DOHH2 (cell line): ENCODE data around the gene DAAM2.

Experiments used
- H3F3A ChIP-seq: fragments of 200-600 bp; sonication (generic), shearing (Covaris generic); 2 replicates; pipeline ENCODE4 v1.6.0; 2016; ENCODE audit warnings: antibody characterized with exemption, mild to moderate bottlenecking; ENCODE audit not compliant: control insufficient read depth, insufficient read depth
- H3K27ac ChIP-seq: fragments of 200-600 bp; sonication (generic); 2 replicates; pipeline ENCODE4 v1.5.1; 2014; ENCODE audit warnings: low read depth, mild to moderate bottlenecking, low read length, moderate library complexity
- H3K27me3 ChIP-seq: fragments of 200-600 bp; sonication (generic); 2 replicates; pipeline ENCODE4 v1.6.1; 2014; ENCODE audit warnings: mild to moderate bottlenecking, low read length, mixed read lengths; ENCODE audit not compliant: control insufficient read depth
- H3K36me3 ChIP-seq: fragments of 200-600 bp; sonication (generic); 2 replicates; pipeline ENCODE4 v1.6.1; 2014; ENCODE audit warnings: mild to moderate bottlenecking, low read length, moderate library complexity, mixed read lengths; ENCODE audit not compliant: control insufficient read depth
- H3K4me1 ChIP-seq: fragments of 200-600 bp; sonication (generic); 2 replicates; pipeline ENCODE4 v1.6.1; 2014; ENCODE audit warnings: mild to moderate bottlenecking, low read length, mixed read lengths; ENCODE audit not compliant: control insufficient read depth
- H3K4me2 ChIP-seq: fragments of 200-600 bp; sonication (generic); 2 replicates; pipeline ENCODE4 v1.6.0; 2014; ENCODE audit warnings: mild to moderate bottlenecking, low read length, moderate library complexity
- H3K4me3 ChIP-seq: fragments of 200-600 bp; sonication (generic); 2 replicates; pipeline ENCODE4 v1.5.1; 2014; ENCODE audit warnings: mild to moderate bottlenecking, low read length, mixed read lengths
- H3K79me2 ChIP-seq: fragments of 200-600 bp; sonication (generic); 2 replicates; pipeline ENCODE4 v1.6.1; 2014; ENCODE audit warnings: mild to moderate bottlenecking, low read length, mixed read lengths; ENCODE audit not compliant: control insufficient read depth
- H3K9me2 ChIP-seq: fragments of 200-600 bp; sonication (generic); replicated peaks from 2 replicates; pipeline ENCODE4 v1.6.1; 2014; ENCODE audit warnings: mild to moderate bottlenecking, low read length, mixed read lengths; ENCODE audit not compliant: control insufficient read depth
- H3K9me3 ChIP-seq: fragments of 200-600 bp; sonication (generic); 2 replicates; pipeline ENCODE4 v1.6.1; 2014; ENCODE audit warnings: antibody characterized with exemption, low read length, mixed read lengths; ENCODE audit not compliant: control insufficient read depth, insufficient read depth
- H4K20me1 ChIP-seq: fragments of 200-600 bp; sonication (generic); 2 replicates; pipeline ENCODE4 v1.6.0; 2014; ENCODE audit warnings: low read depth, mild to moderate bottlenecking, antibody characterized with exemption, low read length, moderate library complexity; ENCODE audit not compliant: control insufficient read depth, insufficient read depth
- CTCF ChIP-seq: fragments of 200-600 bp; sonication (generic); IDR thresholded peaks from one replicate; pipeline ENCODE4 v1.5.1; 2014; ENCODE audit warnings: antibody characterized with exemption, mild to moderate bottlenecking, low read depth, low read length; ENCODE audit not compliant: poor library complexity, severe bottlenecking
- EZH2phosphoT487 ChIP-seq: fragments of 200-600 bp; sonication (generic); IDR thresholded peaks from 2 replicates; pipeline ENCODE4 v1.6.1; 2017; ENCODE audit warnings: borderline replicate concordance, mild to moderate bottlenecking, antibody characterized with exemption, low read length, moderate library complexity, mixed read lengths

The DAAM2 gene

GRCh38 chr6:39772559-39773273 is 19.5 kb upstream of the DAAM2 start:
- Histone ChIP-seq H3K27ac (no peak overlapping the region), H3F3A (no peaks in the 10 kb centered on the region), H4K20me1 (no peaks in the 10 kb centered on the region), H3K27me3 (no peaks in the 10 kb centered on the region), H3K9me2 (no peaks in the 10 kb centered on the region), H3K4me1 (no peaks in the 10 kb centered on the region), H3K4me3 (no peak overlapping the region), H3K79me2 (no peaks in the 10 kb centered on the region), H3K4me2 (no peak overlapping the region), H3K36me3 (no peaks in the 10 kb centered on the region), H3K9me3 (no peaks in the 10 kb centered on the region)
- no peak for TF ChIP-seq CTCF
- TF ChIP-seq EZH2phosphoT487, result no peak

GRCh38 chr6:39773782-39774181 is 18.4 kb upstream of the DAAM2 start:
- no peak overlapping the region for H3K4me2 ChIP-seq
- no peaks in the 10 kb centered on the region for H3K9me3 ChIP-seq
- no peak overlapping the region for H3K4me3 ChIP-seq
- no peaks in the 10 kb centered on the region for H4K20me1 ChIP-seq
- H3K79me2 ChIP-seq, result no peaks in the 10 kb centered on the region
- no peaks in the 10 kb centered on the region for H3K36me3 ChIP-seq
- H3K27ac ChIP-seq, result no peak overlapping the region
- H3K9me2 ChIP-seq, result no peaks in the 10 kb centered on the region
- no peaks in the 10 kb centered on the region for H3K4me1 ChIP-seq
- no peaks in the 10 kb centered on the region for H3K27me3 ChIP-seq
- no peaks in the 10 kb centered on the region for H3F3A ChIP-seq
- TF ChIP-seq EZH2phosphoT487, result no peak
- no peak for TF ChIP-seq CTCF

- no peak overlapping the region for H3K4me3 ChIP-seq
- H3K9me3 ChIP-seq, result no peaks in the 10 kb centered on the region
- H3K79me2 ChIP-seq, result no peaks in the 10 kb centered on the region
- no peaks in the 10 kb centered on the region for H3K36me3 ChIP-seq
- no peaks in the 10 kb centered on the region for H3K4me1 ChIP-seq
- H3K27ac ChIP-seq, result no peak overlapping the region
- H3K4me2 ChIP-seq, result no peak overlapping the region
- no peaks in the 10 kb centered on the region for H3F3A ChIP-seq
- H4K20me1 ChIP-seq, result no peaks in the 10 kb centered on the region
- TF ChIP-seq EZH2phosphoT487, result no peak
- no peak for TF ChIP-seq CTCF
- no peaks in the 10 kb centered on the region for H3K9me2 ChIP-seq
- no peaks in the 10 kb centered on the region for H3K27me3 ChIP-seq
Observed at GRCh38 chr6:39776581-39776980, 15.6 kb upstream of the DAAM2 start.
